SH-SY5Y (cell line): Measurements from ENCODE around the gene TTC21A.

Experiments used
- GATA2 ChIP-seq: IDR thresholded peaks from 2 replicates; pipeline ENCODE4 v1.6.1; 2011; ENCODE audit warnings: mild to moderate bottlenecking, low read depth, low read length
- GATA3 ChIP-seq: IDR thresholded peaks from 2 replicates; pipeline ENCODE4 v1.6.1; 2011; ENCODE audit warnings: low read depth, mild to moderate bottlenecking, low read length, moderate library complexity

TTC21A gene

DNA sequence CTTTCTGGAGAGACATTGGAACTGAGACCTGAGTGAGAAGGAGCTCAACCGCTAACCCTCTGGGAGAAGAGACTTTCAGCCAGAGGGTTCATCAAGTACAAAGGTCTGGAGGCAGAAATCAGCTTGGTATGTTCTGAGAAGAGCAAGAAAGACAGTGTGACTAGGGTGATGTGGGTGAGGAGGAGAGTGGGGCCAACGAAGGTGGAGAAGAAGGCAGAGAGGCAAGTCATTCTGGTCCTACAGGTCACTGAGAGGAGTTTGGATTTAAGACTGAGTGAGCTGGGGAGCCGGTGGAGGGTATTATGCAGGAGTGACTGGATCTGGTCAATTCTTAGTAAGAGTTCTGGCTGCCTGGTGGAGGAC lies 72.7 kb downstream of the TTC21A start:
- TF ChIP-seq GATA3 (no peak), GATA2 (no peak)

DNA sequence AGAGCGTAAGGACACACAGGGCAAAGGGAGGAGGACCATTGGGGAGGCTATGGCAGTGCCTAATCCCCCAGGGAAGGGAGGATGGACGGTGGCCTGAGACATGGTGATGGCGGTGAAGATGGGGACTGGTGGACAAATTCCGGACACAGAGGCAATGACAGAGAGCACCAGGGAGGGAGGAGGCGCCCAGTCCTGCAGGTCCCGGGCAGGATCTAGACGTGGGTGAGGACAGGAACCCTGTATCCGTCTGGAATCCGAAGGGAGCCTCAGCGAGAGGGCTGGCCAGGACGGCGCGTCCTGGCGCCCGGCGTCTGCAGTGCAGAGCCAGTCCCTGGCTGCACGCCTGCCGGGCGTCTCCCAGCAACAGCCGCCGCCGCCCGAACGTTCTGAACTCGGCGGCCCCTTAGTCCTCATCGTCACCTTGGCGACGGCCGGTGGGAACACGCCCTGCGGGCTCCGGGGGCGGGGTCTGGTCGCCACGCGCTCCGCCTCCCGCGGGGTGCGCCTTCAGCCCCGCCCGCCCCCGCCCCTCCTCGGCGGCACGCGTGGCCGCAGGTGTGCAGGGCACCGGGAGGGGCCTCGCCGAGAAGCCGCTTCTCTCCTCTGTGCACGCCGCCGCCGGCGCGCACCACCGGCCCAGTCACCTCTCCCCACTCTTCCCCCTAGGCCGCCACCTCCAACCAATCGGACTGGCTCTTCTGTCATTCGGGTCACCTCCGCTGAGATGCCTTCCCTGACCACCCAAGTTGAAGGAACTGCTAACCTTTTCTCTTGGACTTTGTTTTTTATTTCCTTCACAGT lies 73.3 kb downstream of the TTC21A start:
- no peak for TF ChIP-seq GATA2
- no peak for TF ChIP-seq GATA3

DNA sequence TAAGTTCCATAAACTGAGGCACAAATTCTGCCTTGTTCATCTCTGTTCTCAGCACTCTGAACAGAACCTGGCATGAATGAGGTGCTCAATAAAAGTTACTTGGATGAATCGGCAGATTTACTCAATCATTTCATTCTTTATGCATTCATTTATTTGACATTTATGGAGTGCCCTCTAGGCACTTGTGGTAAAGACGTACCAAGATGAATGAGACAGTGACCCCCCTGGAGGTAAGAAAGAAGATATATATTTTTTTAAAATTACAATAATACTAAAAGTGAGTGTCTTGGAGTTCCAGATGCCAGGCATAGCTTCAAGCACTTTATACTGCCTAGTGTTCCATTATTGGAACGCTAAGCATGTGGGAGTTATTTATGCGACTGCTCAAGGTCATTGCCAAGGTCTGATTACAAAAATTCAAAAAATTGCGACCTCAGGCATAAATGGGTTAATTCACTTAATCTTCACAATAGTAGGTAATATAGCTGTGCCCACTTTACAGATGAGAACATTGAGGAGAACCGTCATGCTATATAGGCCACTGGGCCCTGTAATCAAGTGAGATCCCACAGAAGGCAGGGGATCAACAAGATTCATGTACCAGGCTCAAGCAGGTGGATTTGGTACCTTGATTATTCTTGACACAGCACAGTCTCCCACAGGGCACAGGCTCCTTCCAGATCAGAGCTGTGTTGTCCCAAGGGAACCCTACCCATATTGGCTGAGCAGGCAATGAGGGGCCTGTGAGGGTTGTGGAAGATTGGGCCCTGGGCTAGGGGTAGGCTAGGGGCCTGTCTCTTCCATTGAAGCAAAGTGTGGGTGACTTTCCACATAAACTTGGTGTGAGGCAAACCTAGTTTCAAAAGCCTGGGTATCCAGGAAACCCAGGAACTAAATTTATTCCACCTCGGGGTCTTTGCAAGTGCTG lies 74.2 kb downstream of the TTC21A start:
- TF ChIP-seq GATA2 (no peak), GATA3 (no peak)

DNA sequence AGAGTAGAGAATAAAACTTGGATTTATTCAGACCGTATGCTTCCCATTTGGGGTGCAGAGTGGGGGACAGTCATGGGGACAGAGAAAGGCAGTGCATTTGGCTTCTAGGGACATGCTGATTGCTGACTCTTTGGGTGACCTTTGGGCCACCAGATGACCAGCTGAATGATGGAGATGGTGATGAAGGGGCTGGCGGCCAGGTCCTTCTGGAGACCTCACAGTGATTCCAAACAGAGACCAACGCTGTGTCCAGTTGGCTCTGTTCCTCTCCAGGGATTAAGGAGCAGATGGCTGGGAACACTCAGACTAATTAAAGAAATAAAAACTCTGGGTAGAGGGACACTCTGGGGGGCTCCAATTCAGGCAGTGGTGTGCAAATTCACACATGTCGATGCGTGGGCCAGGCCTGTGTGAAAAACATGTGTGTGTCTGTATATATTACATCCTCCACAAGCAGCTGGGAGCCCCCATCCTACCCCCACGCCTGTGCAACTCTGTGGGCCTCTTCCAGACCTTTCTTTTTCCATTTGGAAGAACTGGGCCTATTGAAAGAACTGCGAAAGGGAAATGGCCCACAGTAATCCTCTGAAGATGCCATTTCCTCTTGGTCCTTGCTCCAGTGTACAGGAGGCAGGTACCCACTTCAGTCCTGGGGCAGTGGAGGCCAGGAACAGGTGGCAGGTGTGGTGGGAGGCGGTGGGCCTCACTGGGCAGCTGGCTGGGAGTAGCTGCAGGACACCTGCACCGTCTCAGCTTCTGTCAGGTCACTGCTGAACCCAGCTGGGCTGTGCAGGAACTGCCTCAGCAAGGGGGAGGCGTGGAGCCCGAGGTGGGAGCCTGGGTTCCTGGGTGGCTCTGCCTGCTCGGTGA lies 76.0 kb downstream of the TTC21A start:
- TF ChIP-seq GATA3 (no peak), GATA2 (no peak)

DNA sequence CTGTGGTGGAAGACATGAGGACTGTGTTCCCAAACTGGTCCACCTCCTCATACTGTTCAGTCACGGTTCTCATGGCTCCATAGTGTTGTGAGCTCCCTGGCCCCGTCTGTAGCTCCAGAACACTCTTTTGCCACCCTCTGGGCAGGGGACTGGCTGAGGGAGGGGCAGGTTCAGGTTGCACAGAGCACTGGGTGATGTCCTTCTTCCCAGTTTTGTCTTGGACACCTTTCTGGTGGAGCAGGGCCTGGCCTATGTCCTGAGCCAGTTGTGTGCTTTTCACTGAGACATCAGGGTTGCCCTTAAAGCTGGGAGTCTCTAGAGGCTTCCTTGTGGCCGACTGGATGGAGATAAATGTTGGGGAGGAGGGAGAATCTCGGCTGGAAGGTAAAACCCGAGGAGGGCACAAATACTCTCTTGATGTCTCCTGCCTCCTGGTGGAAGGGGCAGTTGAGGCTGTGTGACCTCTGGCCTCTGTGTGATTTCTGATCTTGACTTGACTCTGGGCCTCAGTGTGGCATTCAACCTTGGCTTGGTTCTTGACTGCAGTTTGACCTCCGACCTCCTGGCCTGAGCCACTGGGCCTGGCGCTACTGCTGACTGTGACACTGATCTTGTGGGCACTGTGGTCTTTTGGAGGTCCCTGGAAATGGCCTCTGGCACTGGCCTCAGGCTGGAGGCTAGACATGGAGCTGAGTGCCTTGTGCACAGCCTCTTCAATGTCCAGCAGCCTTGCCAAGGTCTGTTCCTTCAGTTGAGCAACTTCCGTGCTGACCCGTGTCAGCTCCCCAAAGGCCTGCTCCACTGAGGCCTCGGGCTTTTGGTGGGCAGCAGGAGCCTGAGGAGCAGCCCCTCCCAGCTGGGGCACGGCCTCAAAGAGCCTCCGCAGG lies 76.8 kb downstream of the TTC21A start:
- TF ChIP-seq GATA2 (no peak), GATA3 (no peak)

- no peak for TF ChIP-seq GATA2
Observed at GRCh38 chr3:39184968-39185285, 77.4 kb downstream of the TTC21A start.

DNA sequence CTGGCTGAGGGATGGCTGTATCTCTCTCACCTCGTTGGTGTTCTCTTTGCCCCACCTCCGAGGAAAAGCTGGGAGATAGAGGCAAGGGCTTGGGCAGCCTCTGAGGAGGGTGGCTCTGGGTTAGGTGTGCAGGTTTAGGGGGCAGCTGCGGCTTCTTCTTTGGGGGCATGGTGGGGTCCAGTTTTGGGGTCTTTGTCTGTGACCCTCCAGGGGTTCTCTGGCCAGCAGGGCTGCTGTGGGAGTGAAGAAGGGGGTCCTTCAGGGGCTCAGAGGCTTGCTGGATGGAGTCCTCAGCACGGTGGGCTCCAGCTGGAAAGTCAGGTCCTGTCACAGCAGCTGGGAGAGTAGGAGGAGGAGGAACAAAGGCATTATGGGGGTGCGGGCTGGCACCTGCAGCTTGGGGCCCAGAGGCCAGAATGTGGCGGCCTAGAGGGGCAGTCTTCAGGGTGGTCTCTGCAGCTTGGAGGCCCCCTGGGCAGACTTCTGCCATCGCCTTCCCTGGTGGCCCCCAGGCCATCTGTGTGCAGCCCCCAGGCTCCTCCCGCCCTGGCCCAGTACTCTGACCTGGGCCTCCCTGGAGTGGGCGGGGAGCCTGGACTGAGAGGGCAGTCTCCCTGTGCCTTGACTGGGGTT lies 78.0 kb downstream of the TTC21A start:
- TF ChIP-seq GATA2 (no peak), GATA3 (no peak)

GRCh38 chr3:39185959-39186691 lies 78.6 kb downstream of the TTC21A start:
- TF ChIP-seq GATA2: no peak
- TF ChIP-seq GATA3: no peak

- TF ChIP-seq GATA3: no peak
- TF ChIP-seq GATA2: no peak
Observed at GRCh38 chr3:39186692-39187151, 79.2 kb downstream of the TTC21A start.

GRCh38 chr3:39187372-39188155 lies 80.1 kb downstream of the TTC21A start:
- TF ChIP-seq GATA3: no peak
- no peak for TF ChIP-seq GATA2
